Frontal cortex (tissue), 4 donors: Measurements from ENCODE around the gene FBP2. TPM values are rescaled to one million over a fixed set of nuclear protein-coding genes. Genes with fewer than 3 reads are reported as not detected.
"Not testable (repeated sequence)": the region's sequence is repeated elsewhere in the genome, so short reads cannot be mapped to it uniquely, and the experiment has no call there.

Experiments used
- DNase-seq, 2 donors: peaks; one replicate each; pipeline ENCODE4 v3.0.0; 2012; ENCODE audit warnings: low spot score in 2 of 2
- FAIRE-seq: peaks from 2 replicates; lab custom pipeline; 2012; peaks lifted over from hg19 to GRCh38; lab: Jason Lieb, UNC
- total RNA-seq: library from RNA; depleted of rRNA; stranded (reverse); fragments of >200 nt; gene quantifications from one replicate; pipeline ENCODE4 v1.2.3, GENCODE V29; 2014
- donor health status: control.
- donor health status: control.
- donor health status: control.

FBP2 gene
- total RNA-seq, 1 donor from 2014 or later: not detected

DNA sequence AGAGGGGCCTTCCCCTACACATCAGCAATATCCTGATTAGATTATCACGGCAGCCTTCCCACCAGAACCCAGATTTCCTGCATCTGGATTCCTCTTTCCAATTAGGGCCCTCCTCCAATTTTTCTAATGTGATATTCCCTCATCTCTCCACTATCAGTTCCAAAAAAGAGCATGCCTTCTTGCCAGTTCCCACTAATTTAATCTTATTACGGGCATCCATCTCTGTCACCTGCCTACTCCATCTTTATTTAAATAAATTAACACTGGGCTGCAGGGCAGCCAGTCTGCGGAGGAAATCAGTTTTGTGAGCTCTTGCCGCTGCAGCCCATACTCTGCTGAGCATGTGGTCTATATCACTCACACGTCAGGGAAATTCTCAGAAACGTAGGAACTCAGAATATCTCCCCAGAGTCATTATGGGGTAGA lies 16.6 kb upstream of the FBP2 start:
- DNase-seq: no peak
- FAIRE-seq: no peak

DNA sequence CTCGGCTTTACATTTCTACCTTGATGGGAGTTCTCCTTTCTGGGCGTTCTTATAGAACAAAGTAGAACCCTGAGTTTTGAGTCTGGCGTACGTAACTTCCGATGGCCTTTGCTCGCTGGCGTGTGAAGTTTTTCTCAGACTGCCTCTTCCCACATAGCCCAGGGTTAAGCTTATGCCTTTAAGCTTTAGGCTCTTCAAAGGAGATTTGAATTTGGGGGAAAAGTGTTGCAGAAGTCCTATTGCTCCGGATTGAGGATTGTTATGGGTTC lies 13.7 kb upstream of the FBP2 start:
- DNase-seq (no peak), FAIRE-seq (no peak)

DNA sequence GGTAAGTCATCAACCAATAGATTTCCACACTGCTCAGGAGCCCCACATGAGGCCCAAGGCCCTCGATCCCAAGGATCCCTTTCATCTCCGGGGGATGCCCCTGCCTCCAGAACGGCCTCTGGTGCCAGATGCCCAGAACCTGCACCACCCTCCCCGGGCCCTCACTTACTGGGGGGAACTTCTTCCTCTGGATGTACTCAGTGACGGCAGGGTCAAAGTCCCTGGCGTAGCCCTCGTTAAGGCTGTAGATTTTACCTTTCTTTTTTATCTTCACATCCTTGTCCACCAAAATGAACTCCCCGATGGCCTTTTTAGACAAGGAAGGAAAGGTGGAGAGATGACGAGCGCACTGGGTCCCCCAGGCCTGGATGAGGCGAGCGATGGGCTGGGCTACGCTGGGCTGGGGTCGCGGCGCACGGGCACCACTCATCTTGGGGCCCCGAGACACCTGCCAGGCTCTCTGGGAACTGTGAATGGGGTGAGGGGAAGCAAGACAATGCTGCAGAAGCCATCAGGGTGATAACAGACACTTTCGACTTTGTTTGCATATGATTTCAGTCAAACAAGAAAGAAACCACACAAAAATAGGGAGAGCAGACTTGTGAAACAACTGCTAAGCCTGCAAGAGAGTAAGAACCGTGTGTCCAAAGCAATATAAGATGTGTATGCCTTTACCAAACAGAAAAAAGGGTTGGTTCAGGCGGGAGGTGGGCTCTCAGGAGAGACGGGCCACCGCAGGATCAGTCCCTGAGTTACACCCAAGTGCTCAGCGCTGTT lies 13.2 kb upstream of the FBP2 start:
- DNase-seq (no peak), FAIRE-seq (no peak)

DNA sequence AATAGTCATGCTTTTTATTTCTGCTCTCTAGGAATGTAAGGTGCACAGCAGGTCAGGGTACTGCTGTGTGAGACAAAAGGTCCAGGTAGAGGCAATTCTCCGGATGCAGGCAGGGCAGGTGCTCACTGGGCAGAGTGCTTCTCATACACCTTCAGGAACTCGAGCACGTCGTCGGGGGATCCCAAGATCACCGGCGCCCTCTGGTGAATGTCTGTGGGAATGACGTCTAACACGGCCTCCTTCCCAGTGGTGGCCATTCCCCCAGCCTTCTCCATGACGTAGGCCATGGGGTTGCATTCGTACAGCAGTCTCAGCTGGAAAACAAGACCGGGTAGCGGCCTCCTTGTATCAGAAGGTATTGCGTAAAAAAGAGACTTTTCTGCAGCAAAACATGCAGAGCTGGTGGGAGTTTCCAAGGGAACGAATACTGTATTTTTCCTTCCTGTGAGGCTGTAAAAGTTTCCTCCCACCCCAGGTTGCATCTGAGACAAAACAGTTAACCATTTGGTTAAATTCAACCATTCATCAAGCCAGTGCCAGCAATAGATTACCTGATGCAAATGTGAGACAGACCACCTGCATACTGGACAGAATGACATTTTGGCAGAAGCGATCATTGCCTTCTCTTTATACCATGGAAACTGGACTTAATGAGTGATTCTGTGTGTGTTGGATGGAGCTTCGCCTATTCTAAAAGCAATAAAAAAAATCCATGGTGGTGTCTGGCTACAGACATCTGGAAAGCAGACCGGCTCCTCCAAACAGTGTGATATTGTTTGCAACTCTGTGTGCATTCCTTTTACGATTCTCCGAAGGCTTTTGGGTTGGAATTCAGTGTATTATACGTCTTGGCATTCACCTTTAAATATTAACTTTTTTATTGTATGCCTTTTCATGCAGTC lies 9.9 kb upstream of the FBP2 start:
- FAIRE-seq: no peak

DNA sequence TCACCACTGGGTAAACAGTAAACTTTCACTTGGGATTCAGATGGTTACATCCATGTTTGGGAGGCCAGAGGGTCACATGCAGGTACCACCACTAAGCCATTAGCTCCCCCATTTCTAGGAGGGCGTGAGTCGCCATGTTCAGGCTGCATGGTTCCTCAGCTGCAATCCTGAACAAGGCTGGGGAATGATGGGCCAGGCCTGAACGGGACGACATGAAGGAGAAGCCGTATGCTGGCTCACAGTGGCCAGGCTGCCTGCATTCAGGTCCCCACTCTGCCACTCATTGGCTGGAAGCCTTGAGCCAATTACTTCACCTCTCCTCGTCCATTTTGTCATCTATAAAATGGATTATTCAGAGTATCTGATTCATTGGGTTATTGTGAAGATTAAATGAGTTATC lies 9.0 kb upstream of the FBP2 start:
- DNase-seq: no peak
- FAIRE-seq: no peak

More for the DNA sequence above, 9.9 kb upstream of the FBP2 start:
- peak; percentile 44 to 82 for DNase-seq

DNA sequence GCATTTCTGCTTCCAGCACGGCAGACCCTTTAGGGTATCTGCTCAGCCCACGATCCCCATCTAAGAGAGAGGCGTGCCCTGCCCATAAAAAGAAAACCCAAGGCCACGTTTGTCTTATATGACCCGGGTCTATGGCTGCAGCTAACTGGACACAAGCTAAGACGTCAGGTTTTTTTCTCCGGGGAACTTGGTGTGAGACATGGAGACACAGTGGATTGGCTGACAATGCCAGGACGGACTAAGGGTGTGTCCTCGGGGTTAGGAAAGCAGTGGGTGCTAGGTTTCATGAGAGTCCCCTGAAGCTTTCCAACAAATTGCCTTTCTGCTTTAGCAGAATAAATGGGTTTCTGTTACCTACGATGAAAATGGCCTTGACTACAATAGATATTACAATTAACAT lies 7.1 kb upstream of the FBP2 start:
- no peak for DNase-seq
- FAIRE-seq: no peak

DNA sequence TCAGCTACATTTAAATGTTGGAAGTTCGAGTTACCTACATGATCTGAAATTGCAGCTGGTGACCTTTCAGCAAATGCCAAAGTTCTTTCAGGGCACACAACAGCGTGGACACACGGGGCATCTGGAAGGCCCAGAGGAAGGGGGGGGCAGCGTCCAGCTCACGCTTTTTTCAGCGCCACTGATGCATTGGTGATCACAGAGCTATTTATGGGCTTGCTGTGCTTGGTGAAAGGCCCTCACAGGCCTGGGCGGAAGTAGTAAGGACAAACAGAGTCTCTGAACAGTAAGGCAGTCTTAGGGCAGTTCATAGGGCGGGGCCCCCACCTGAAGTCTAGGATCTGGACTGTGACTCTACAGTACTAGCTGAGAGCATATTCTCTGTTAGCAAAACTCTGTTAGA lies 6.6 kb upstream of the FBP2 start:
- FAIRE-seq (no peak), DNase-seq (no peak)

DNA sequence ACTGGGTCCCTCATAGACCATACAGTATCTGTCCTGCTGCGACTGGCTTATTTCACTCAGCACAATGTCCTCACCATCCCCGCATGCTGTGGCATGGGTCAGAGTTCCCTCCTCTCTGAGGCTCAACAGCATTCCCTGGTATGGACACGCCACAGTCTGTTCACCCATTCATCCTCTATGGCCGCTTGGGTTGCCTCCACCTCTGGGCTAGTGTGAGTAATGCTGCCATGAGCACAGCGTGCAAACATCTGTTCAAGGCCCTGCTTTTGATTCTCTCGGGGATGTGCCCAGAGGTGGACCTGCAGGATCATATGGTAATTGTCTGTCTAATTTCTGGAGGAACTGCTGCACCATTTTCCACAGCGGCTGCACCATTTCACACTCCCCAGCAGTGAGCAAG lies 5.5 kb upstream of the FBP2 start:
- FAIRE-seq: no peak

DNA sequence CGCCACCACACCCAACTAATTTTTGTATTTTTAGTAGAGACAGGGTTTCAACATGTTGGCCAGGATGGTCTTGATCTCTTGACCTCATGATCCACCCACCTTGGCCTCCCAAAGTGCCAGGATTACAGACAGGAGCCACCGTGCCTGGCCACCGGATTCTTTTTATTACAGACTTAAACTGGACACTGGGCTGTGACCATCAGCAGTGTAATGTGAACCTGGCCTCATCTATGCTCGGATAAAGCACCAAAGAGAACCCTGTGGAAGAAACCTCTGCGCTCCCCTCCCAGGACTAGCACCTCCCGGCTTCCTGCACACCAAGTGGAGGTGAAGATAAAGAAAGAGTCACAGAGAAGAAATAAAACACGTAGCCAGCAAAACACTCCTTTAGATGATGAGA lies 941 bp downstream of the FBP2 start:
- FAIRE-seq: not testable (repeated sequence)

More for the DNA sequence above, 5.5 kb upstream of the FBP2 start:
- no peak for DNase-seq

DNA sequence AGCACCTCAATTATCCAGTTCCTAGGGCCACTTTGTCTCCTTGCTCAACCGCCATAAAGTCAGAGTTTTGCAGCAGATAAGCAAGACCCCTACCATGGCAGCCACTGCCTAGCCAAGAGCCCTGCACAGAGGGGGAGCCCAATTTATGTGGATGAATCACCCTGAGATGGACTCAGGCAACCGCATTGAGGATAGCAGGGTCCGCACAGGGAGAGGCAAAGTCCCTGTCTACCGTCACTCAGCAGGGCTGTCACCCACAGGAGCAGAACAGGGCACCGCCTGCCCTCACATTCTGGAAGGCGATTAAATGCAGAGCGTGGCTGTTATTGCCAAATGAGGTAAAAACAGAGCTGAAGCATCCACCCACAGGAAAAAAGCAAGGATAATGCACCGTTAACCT lies 1.7 kb downstream of the FBP2 start:
- DNase-seq (no peak), FAIRE-seq (no peak)

More for the DNA sequence above, 941 bp downstream of the FBP2 start:
- not testable (repeated sequence) for DNase-seq

DNA sequence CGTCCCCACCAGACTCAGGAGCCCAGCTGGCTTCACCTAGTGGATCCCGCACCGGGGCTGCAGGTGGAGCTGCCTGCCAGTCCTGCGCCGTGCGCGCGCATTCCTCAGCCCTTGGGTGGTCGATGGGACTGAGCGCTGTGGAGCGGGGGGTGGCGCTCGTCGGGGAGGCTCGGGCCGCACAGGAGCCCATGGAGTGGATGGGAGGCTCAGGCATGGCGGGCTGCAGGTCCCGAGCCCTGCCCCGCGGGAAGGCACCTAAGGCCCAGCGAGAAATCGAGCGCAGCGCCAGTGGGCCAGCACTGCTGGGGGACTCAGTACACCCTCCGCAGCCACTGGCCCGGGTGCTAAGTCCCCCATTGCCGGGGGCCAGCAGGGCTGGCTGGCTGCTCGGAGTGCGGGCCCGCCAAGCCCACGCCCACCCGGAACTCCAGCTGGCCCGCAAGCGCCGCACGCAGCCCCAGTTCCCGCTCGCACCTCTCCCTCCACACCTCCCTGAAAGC lies 2.5 kb downstream of the FBP2 start:
- FAIRE-seq, DNase-seq: not testable (repeated sequence)

DNA sequence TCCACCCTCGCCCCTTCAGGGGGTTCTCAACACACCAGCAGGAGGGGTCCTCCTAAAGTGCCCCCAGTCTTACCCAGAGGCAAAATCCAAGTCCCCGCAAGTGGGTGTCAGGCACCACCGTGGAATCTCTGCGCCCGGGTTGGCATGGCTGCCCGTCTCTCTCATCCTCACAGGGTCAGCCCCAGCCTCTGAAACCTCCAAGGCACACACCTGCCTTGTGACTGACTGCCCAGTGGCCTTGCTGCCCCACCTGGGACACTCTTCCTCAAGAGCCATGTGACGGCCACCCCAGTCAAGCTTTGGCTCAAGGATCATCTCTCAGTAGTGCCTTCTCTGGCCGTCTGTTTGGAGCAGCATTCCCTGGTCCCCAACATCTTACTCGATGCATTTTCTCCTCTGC lies 4.9 kb downstream of the FBP2 start:
- no peak for DNase-seq
- FAIRE-seq: no peak

DNA sequence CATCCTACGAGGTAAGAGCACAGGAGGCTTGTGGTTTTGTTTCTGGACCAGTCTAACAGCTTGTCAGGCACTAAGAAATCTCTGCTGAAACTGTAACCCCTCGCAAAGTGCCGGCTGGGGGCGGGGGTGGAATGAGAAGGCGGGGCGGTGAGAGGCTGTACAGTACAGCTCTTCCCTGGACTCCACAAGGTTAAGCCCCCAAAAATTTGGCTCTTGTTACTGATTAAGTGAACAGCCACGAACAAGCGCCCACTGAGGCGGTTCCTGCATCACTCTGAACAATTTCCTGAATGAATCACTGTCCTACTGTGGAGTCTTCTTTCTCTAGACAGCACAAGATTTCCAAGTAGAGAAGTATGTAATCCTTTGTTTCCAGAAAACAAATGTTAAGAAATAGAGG lies 6.8 kb downstream of the FBP2 start:
- no peak for DNase-seq
- no peak for FAIRE-seq

DNA sequence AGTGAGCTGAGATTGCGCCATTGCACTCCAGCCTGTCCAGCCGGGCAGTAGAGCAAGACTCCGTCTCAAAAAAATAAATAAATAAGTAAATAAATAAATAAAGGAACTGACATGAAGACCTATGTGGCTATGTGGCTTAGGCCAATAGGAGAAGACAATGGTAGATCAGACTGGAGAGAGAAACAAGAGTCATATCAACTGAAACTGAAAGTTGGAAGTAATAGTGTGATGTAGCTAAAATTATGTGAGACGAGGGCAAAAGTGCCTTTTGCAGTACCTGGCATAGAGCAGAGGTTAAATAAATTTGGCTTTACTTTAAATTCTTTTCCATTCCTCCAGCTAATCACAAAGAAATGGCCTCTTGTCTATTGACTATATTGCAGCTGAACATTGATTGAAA lies 7.3 kb downstream of the FBP2 start:
- no peak for FAIRE-seq
- DNase-seq: no peak

DNA sequence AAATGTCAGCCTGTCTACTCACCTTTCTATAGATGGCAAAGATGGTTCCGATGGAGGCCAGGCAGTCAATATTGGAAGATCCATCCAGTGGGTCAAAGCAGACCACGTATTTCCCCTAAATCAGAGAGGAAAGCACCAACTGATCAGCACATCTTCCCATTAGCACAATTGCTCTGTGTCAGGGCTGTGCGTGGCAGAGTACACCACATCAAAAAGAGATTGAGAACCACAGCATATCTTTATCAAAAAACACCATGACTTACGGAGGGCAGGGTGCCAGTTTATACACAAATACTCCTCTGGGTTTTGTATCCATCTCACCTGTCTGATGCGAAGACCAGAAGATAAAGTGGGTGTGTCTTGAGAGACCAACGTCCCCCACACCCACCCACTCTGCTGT lies 9.1 kb downstream of the FBP2 start:
- no peak for FAIRE-seq
- no peak for DNase-seq

DNA sequence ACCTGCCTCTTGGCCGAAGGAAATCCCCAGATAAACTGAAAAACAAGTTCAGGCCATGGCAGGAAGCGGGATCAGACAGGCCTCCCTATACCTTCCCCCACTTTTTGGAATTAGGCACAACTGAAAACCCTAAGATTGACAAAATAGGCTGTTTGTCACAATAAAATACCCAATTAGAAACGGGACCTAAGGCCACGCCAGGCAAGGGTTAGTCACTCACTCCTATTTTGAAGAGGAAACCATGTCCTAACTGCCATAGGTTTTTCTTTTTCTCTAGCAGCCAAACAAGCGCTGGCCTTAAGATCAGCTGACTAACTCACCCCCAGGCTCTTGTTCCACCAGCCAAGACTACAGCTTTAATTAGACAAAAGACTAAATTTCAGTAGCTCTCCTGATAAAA lies 11.9 kb downstream of the FBP2 start:
- no peak for FAIRE-seq
- no peak for DNase-seq

DNA sequence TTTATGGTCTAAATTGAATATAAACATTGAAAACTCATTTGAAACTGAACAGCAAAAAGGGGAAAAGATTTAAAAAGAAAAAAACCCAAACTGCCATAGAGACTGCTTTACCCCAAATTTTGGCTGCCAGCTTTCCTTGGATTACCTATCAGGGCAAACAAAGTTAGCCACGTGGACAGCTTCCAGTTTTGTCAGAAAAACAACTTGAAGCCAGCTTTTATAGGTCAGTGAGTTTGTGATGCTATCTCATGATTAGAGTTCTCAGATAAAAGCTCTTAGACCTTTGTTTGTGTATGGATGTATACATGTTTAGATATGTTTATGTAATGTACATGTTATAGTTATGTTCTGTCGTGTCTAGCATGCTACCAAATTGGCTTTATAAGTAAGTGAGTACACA lies 16.1 kb downstream of the FBP2 start:
- DNase-seq (no peak), FAIRE-seq (no peak)

DNA sequence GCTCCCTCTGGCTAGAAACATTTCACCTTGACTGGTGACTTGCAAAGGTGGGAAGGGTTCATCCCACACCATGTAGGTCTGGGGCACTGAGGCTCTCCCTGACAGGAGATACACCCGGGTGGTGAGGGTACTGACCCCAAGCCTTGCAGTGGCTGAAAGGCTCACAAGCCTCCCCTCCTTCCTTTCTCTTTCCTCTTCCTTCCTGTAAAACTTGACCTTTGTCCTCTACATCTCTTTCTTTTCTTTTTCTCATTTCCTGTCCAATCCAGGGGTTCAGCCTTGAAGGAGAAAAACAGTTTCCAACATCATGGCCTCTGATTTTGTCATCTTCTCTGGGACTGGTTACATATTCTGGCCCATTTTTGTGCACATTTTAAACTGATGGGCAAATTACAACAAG lies 16.6 kb downstream of the FBP2 start:
- FAIRE-seq: no peak
- no peak for DNase-seq

DNA sequence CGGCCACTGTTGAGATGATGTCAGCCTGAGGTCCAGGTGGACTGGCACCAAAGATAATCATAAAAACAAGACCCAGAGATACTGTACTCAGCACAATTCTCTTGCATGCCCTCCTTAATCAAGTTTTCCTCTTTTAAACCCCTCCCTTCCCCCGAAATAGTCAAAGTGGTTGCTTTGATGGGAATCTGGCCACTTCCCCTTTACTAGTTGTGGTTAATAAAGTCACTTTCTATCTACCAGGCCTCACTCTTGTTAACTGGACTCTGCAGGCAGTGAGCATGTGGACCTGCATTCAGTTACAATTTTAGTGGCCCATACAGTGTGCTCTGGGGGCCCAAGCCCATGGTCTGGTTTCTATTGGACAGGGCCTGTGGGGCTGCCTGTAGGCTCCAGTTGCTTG lies 17.5 kb downstream of the FBP2 start:
- no peak for FAIRE-seq
- no peak for DNase-seq

DNA sequence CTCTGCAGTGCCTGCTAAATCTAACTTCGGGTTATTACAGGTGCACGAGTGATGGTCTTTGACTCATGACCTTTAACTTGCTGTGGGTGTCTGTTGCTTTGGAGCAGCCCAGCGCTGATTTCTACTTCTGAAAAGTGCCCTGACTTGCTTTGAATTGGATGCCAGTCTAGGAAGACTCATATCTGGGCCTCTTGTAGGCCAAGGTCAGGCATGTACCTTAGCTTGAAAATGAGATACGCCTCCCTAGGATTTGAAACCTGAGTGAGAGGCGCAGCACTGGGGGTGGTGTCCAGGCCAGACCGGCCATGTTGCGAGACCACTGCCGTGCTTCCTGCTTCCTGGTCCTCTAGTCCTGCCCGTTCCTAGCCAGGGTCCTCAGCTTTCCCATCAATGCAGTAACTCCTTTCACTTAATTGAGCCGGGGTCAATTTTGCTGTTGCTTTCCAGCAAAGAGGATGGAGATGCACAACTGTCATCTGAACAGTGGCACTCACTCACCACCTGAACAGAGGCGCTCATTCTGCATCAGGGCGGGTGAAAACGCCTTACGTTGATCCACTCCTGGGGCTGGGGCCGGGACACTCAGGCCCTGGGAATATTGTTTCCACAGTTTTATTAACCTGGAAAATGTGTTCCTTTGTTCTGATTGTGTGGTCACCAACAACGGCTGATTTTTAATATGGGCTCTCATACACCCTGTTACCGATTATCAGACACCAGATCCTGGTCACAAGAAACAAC lies 24.5 kb downstream of the FBP2 start:
- FAIRE-seq (no peak), DNase-seq (no peak)
